ENCODE data around the gene IDH3B. TPM values are rescaled to one million over a fixed set of nuclear protein-coding genes. Genes with fewer than 3 reads are reported as not detected.

Gene IDH3B
- total RNA-seq, 2 donors from 2014 or later = 65.4 to 77.1 TPM

DNA sequence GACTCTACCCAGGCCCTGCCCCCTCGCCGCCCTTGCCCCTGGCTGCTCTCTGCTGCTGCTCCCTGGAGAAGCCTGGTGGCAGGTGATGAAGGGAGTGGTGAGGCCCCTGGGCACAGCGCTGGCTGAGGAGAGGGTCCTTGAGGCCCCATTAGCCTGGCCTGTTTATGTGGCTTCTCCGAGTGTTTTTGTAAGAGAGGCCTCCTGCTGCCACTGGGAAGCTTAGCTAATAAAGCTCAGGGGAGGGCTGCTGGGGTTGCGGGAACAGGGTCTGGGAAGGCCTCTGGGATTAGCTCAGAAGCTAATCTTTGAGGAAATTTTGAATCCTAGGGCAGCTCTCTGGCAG, 44.0 kb upstream of the IDH3B start:
- intact Hi-C loops (cut with DNase I) = no loop called here
- Histone ChIP-seq H3K9me3 (no peaks in the 10 kb centered on the region), H3K4me1 (no peaks in the 10 kb centered on the region), H3K36me3 (replicated peaks in 1 of 2; ENCODE audit: insufficient read depth in 1 of 2, low read depth in 2 of 2) (no peaks in the 10 kb centered on the region), H3K27ac (no peak overlapping the region), H3K4me3 (no peak overlapping the region), H3K27me3 (no peaks in the 10 kb centered on the region)
- DNase-seq (no peak), ATAC-seq (no peak)
- TF ChIP-seq POLR2A (IDR thresholded peaks at IDR 0.05) = no peak
- TF ChIP-seq, protein P1, sequence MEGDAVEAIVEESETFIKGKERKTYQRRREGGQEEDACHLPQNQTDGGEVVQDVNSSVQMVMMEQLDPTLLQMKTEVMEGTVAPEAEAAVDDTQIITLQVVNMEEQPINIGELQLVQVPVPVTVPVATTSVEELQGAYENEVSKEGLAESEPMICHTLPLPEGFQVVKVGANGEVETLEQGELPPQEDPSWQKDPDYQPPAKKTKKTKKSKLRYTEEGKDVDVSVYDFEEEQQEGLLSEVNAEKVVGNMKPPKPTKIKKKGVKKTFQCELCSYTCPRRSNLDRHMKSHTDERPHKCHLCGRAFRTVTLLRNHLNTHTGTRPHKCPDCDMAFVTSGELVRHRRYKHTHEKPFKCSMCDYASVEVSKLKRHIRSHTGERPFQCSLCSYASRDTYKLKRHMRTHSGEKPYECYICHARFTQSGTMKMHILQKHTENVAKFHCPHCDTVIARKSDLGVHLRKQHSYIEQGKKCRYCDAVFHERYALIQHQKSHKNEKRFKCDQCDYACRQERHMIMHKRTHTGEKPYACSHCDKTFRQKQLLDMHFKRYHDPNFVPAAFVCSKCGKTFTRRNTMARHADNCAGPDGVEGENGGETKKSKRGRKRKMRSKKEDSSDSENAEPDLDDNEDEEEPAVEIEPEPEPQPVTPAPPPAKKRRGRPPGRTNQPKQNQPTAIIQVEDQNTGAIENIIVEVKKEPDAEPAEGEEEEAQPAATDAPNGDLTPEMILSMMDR (IDR thresholded peaks at IDR 0.05) = no peak
- WGBS, 2 donors = 87 to 97% methylated on average over 4 to 5 of the region's 5 CpGs

DNA sequence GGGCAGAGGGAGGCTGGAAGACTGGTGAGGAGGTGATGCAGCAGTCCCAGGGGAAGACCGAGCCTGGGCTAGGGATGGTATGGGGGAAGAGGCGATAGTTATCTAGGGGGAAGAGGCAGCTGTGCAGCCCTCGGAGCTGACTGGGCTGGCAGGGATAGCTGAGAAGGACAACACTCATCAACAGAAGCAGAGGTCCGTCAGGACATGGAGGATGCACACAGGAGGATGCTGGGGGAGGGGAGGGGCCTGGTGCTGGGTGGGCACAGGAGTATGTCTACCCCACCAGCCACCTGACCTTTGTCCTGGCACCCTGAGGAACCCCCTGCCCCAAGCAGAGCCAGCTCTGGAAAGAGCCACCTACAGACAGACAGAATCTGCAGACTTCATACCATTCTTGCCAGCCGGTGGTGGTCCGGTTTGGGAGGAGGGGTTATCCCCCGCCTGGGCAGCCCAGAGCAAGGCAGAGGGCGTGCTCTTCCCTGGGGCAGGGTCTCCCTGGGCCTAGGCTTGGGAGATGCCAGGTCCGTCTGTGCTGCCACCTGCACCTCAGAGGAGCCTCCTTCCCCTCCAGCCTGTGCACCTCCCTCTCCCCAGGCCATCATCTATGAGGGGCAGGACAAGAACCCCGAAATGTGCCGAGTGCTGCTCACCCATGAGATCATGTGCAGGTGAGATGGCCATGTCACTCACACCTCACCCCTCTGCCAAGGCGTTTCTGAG, 43.5 kb upstream of the IDH3B start:
- no peak overlapping the region for H3K27ac ChIP-seq
- WGBS, 2 donors = 70 to 76% methylated on average over 5 to 12 of the region's 12 CpGs
- no peaks in the 10 kb centered on the region for H3K4me1 ChIP-seq
- H3K4me3 ChIP-seq = no peak overlapping the region
- ATAC-seq (no peak), DNase-seq (no peak)
- H3K36me3 ChIP-seq (replicated peaks in 1 of 2; ENCODE audit: insufficient read depth in 1 of 2, low read depth in 2 of 2) = no peaks in the 10 kb centered on the region
- intact Hi-C loops (cut with DNase I) = no loop called here
- TF ChIP-seq POLR2A (IDR thresholded peaks at IDR 0.05) = no peak
- TF ChIP-seq, protein P1 (IDR thresholded peaks at IDR 0.05) = no peak
- H3K9me3 ChIP-seq = no peaks in the 10 kb centered on the region
- no peaks in the 10 kb centered on the region for H3K27me3 ChIP-seq

DNA sequence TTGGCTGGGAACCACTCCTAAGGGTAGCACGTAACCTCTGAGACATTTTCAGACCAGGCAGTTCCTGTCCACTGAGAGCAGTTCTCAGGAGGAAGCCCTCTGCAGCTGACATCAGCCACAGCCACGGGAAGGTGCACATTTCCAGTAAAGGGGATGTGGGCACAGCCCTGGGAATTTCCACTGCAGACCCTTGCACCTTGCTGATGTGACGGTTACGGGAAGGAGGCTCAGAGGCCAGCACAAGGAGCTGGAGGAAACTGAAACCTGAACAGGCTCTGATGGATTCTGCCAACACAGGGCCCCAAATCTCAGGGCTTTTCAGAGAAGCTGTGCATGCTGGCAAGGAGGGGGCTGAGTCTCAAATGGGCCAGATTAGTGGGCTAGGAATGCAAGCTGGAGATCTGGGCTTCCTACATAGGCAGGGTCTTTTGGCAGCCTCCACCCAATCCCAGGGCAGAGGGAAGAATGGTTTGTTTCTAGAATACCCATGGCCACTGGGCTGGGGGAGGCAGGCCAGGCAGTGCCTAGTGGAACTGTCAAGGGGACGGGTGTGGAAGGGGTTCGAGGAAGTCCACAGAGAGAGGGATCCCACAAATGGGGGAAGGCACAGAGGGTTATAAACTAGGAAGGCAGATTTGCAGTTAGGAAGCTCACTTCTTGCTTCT, 42.8 kb upstream of the IDH3B start:
- Histone ChIP-seq H3K36me3 (replicated peaks in 1 of 2; ENCODE audit: insufficient read depth in 1 of 2, low read depth in 2 of 2) (no peaks in the 10 kb centered on the region), H3K27me3 (no peaks in the 10 kb centered on the region), H3K4me3 (no peak overlapping the region), H3K4me1 (no peaks in the 10 kb centered on the region), H3K9me3 (no peaks in the 10 kb centered on the region), H3K27ac (no peak overlapping the region)
- WGBS, 2 donors = 46 to 66% methylated on average over 5 to 6 of the region's 6 CpGs
- intact Hi-C loops (cut with DNase I) = no loop called here
- ATAC-seq (no peak), DNase-seq (no peak)
- no peak for TF ChIP-seq POLR2A (IDR thresholded peaks at IDR 0.05)
- TF ChIP-seq, protein P1 (IDR thresholded peaks at IDR 0.05) = no peak

DNA sequence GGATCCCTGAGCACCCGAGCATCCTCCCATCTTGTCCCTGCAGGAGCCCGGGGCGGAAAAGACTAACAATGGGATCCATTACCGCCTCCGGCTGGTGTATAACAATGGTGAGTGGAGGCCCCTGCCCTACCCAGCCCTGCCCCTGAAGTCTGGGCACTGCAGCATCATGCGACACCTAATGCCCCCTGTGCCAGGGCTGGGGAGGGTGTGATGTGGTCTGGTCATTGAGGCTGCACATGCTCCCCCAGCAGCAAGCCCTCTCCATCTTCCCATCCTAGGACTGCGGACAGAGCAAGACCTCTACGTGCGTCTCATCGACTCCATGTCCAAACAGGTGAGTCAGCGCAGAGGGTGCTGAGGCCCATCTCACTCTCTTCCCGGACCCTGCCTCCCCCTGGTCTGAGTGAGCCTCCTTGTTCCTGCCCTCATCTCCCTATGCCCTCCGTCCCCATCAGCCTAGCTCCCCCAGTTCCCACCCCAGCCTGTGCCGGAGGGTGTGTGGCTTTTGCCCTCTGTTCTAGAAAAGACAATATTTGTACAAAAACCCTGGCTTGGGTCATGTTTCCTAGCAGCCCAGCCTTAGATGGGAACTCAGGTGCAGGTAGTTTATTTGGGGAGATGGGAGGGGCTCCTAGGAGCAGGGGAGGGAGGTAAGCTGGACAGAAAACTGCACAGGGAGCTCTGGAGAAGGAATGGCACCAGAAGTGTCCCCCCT, 42.1 kb upstream of the IDH3B start:
- DNase-seq = no peak
- intact Hi-C loops (cut with DNase I) = no loop called here

More for the DNA sequence above, 42.1 kb upstream of the IDH3B start:
- ATAC-seq = no peak
- Histone ChIP-seq H3K9me3 (no peaks in the 10 kb centered on the region), H3K4me3 (no peak overlapping the region), H3K27me3 (no peaks in the 10 kb centered on the region), H3K27ac (no peak overlapping the region), H3K4me1 (no peaks in the 10 kb centered on the region), H3K36me3 (replicated peaks in 1 of 2; ENCODE audit: insufficient read depth in 1 of 2, low read depth in 2 of 2) (no peaks in the 10 kb centered on the region)
- WGBS, 2 donors = 77 to 87% methylated on average over 7 to 12 of the region's 14 CpGs
- TF ChIP-seq, protein P1 (IDR thresholded peaks at IDR 0.05) = no peak
- TF ChIP-seq POLR2A (IDR thresholded peaks at IDR 0.05) = no peak
